ENCODE data around the gene NMNAT2.

- TF ChIP-seq CTCF (IDR thresholded peaks at IDR 0.05; ENCODE audit: poor library complexity, severe bottlenecking) (no peak), EP300 (conservative IDR thresholded peaks at IDR 0.05; ENCODE audit: poor library complexity, severe bottlenecking) (no peak), EZH2 (IDR thresholded peaks at IDR 0.05; ENCODE audit: borderline replicate concordance, insufficient read depth, low read length, poor library complexity, severe bottlenecking) (no peak), RAD21 (conservative IDR thresholded peaks at IDR 0.05) (no peak), POLR2AphosphoS5 (IDR thresholded peaks at IDR 0.05) (no peak)
These were observed 142.9 kb downstream of the NMNAT2 start for GRCh38 chr1:183275322-183275721.
